Body of pancreas (tissue), 4 donors: ENCODE results near the gene ANKRD11. TPM values are rescaled to one million over a fixed set of nuclear protein-coding genes. Genes with fewer than 3 reads are reported as not detected.

Experiments
- ATAC-seq: fragments of 150-250 bp; one replicate; pipeline ENCODE4 v1.9.1; 2016
- DNase-seq, 4 donors: peaks; one replicate each; pipeline ENCODE4 v3.0.0-alpha.2; 2019
- H3K27ac ChIP-seq, 4 donors: fragments of 200-600 bp; sonication (generic); 1 replicate in 3 of 4; 2 replicates in 1 of 4; pipeline versions ENCODE4 v1.5.1 to v1.6.1; 2016 to 2019; ENCODE audit warnings: mild to moderate bottlenecking in 1 of 4, mixed read lengths in 1 of 4, moderate library complexity in 1 of 4
- H3K27me3 ChIP-seq, 2 donors: fragments of 200-600 bp; sonication (generic); one replicate each; pipeline ENCODE4 v1.6.0; 2016; ENCODE audit warnings: mild to moderate bottlenecking in 1 of 2
- H3K36me3 ChIP-seq, 2 donors: fragments of 200-600 bp; sonication (generic); replicated peaks in 1 of 2; 2 replicates each; pipeline ENCODE4 v1.5.1; 2016; ENCODE audit warnings: low read depth in 2 of 2; ENCODE audit not compliant: insufficient read depth in 1 of 2
- H3K4me1 ChIP-seq: fragments of 200-600 bp; sonication (generic); one replicate; pipeline ENCODE4 v1.6.0; 2016
- H3K4me3 ChIP-seq, 2 donors: fragments of 200-600 bp; sonication (generic); 1 replicate in 1 of 2; 2 replicates in 1 of 2; pipeline ENCODE4 v1.5.1; 2016 to 2019
- H3K9me3 ChIP-seq, 3 donors: fragments of 200-600 bp; sonication (generic); 1 replicate in 2 of 3; 2 replicates in 1 of 3; pipeline ENCODE4 v1.5.1; 2016
- CTCF ChIP-seq, 7 experiments: fragments of 450-650 bp in 4 of 7; fragments of 200-600 bp in 3 of 7; sonication (generic) in 3 of 7; IDR thresholded peaks; one replicate each; pipeline ENCODE4 v1.5.1; 2016 to 2019; ENCODE audit warnings: antibody characterized with exemption in 7 of 7
- POLR2A ChIP-seq, 3 donors: fragments of 450-650 bp; IDR thresholded peaks; one replicate each; pipeline ENCODE4 v1.6.1; 2016; ENCODE audit warnings: antibody characterized with exemption in 3 of 3, mild to moderate bottlenecking in 2 of 3
- WGBS, 2 donors: methylation state at CpG; one replicate each; pipeline ENCODE4 v1.1.5; 2017; 5-methylcytosine and 5-hydroxymethylcytosine counted together
- intact Hi-C: fragments of 100-400 bp; cut with DNase I; formaldehyde crosslinking; loops from one replicate; pipeline ENCODE4 v1.15.1; 2023
- total RNA-seq, 2 donors: library from RNA; depleted of rRNA; stranded (reverse); fragments of >200 nt; gene quantifications; one replicate each; pipeline ENCODE4 v1.1.0, GENCODE V29; 2016

The ANKRD11 gene
- total RNA-seq, 2 donors from 2014 or later, result 52.1 to 97.9 TPM

- Histone ChIP-seq H3K9me3 (no peaks in the 10 kb centered on the region), H3K4me3 (no peak overlapping the region), H3K27me3 (no peaks in the 10 kb centered on the region), H3K4me1 (peaks cover 6% of the 10 kb centered on the region), H3K27ac (no peak overlapping the region), H3K36me3 (peaks cover 14 to 15% of the 10 kb centered on the region in 2 donors)
- ATAC-seq, result no peak
- DNase-seq, result no peak
- 66 to 76% methylated on average over 15 of the region's 17 CpGs for WGBS, 2 donors
- TF ChIP-seq CTCF (IDR thresholded peaks at IDR 0.05) (no peak), POLR2A (IDR thresholded peaks at IDR 0.05) (no peak)
- intact Hi-C loops, result no loop called here
Measured at GRCh38 chr16:89290887-89291286, 199.5 kb downstream of the ANKRD11 start.

- intact Hi-C loops, result no loop called here
- Histone ChIP-seq H3K4me1 (peaks cover 6% of the 10 kb centered on the region), H3K9me3 (no peaks in the 10 kb centered on the region), H3K4me3 (no peak overlapping the region), H3K36me3 (peaks cover 19% of the 10 kb centered on the region in 2 donors), H3K27ac (no peak overlapping the region), H3K27me3 (no peaks in the 10 kb centered on the region)
- 87 to 91% methylated on average over 6 to 15 of the region's 16 CpGs for WGBS, 2 donors
- no peak for ATAC-seq
- TF ChIP-seq POLR2A (IDR thresholded peaks at IDR 0.05) (no peak), CTCF (IDR thresholded peaks at IDR 0.05) (no peak)
- DNase-seq, result no peak
Measured at GRCh38 chr16:89290472-89290871, 199.9 kb downstream of the ANKRD11 start.

GRCh38 chr16:89289428-89290395 is 200.6 kb downstream of the ANKRD11 start:
- no peak overlapping the region for H3K4me3 ChIP-seq
- H3K27me3 ChIP-seq, result no peaks in the 10 kb centered on the region
- H3K36me3 ChIP-seq, result peaks cover 23 to 26% of the 10 kb centered on the region in 2 donors
- H3K4me1 ChIP-seq, result peaks cover 6% of the 10 kb centered on the region
- TF ChIP-seq POLR2A (IDR thresholded peaks at IDR 0.05), result no peak
- peak; percentile 63 to 77 (median 67) for TF ChIP-seq CTCF (IDR thresholded peaks at IDR 0.05)
- WGBS, 2 donors, result 73 to 94% methylated on average over 10 to 21 of the region's 25 CpGs
- intact Hi-C loops, result no loop called here
- H3K9me3 ChIP-seq, result no peaks in the 10 kb centered on the region
- peak; percentile 71 to 75 (median 74) for DNase-seq
- ATAC-seq, result peak; percentile 85
- H3K27ac ChIP-seq, result no peak overlapping the region

GRCh38 chr16:89288966-89289365 is 201.4 kb downstream of the ANKRD11 start:
- Histone ChIP-seq H3K4me3 (no peak overlapping the region), H3K36me3 (peaks cover 23 to 28% of the 10 kb centered on the region in 2 donors), H3K27me3 (no peaks in the 10 kb centered on the region), H3K4me1 (no peaks in the 10 kb centered on the region), H3K9me3 (no peaks in the 10 kb centered on the region), H3K27ac (no peak overlapping the region)
- no peak for DNase-seq
- ATAC-seq, result no peak
- WGBS, 2 donors, result 87 to 88% methylated on average over 18 to 19 of the region's 19 CpGs
- intact Hi-C loops, result no loop called here
- TF ChIP-seq CTCF (IDR thresholded peaks at IDR 0.05), result no peak
- TF ChIP-seq POLR2A (IDR thresholded peaks at IDR 0.05), result no peak

- 95 to 96% methylated on average over 11 to 13 of the region's 13 CpGs for WGBS, 2 donors
- TF ChIP-seq CTCF (IDR thresholded peaks at IDR 0.05), result no peak
- no peak for TF ChIP-seq POLR2A (IDR thresholded peaks at IDR 0.05)
- Histone ChIP-seq H3K4me3 (no peak overlapping the region), H3K4me1 (no peaks in the 10 kb centered on the region), H3K27ac (no peak overlapping the region), H3K36me3 (peaks cover 23 to 31% of the 10 kb centered on the region in 2 donors), H3K27me3 (no peaks in the 10 kb centered on the region), H3K9me3 (no peaks in the 10 kb centered on the region)
- DNase-seq, result no peak
- intact Hi-C loops, result no loop called here
- no peak for ATAC-seq
Measured at GRCh38 chr16:89288577-89288844, 201.8 kb downstream of the ANKRD11 start.
